Brain microvascular endothelial cell (primary cell): ENCODE data around the gene MUC20.
"Not testable (repeated sequence)": the region's sequence is repeated elsewhere in the genome, so short reads cannot be mapped to it uniquely, and the experiment has no call there.

Experiments used
- DNase-seq: peaks from one replicate; pipeline ENCODE4 v3.0.0-alpha.2; 2020
- H3K27ac ChIP-seq: fragments of 250-450 bp; sonication (Bioruptor Pico); 2 replicates; pipeline ENCODE4 v1.5.1; 2020; ENCODE audit warnings: mild to moderate bottlenecking, moderate library complexity
- H3K27me3 ChIP-seq: fragments of 250-450 bp; sonication (Bioruptor Pico); replicated peaks from 2 replicates; pipeline ENCODE4 v1.5.1; 2020; ENCODE audit warnings: mild to moderate bottlenecking
- H3K36me3 ChIP-seq: fragments of 250-450 bp; sonication (Bioruptor Pico); replicated peaks from 2 replicates; pipeline ENCODE4 v1.5.1; 2020; ENCODE audit warnings: mild to moderate bottlenecking
- H3K4me3 ChIP-seq: 2 replicates; pipeline ENCODE4 v1.5.1; 2011; ENCODE audit warnings: low read depth, mild to moderate bottlenecking, control low read depth, low read length, moderate library complexity
- in situ Hi-C: cut with HindIII; loops from 2 replicates; pipeline ENCODE4 v1.10.0; 2017; ENCODE audit warnings: low sequenced_read_pairs, low pct_ligation_motif_present
- TF ChIP-seq, protein P1 (sequence below): IDR thresholded peaks from 2 replicates; pipeline ENCODE4 v1.5.1; 2011; ENCODE audit warnings: low read depth, mild to moderate bottlenecking, moderate library complexity, low read length, control low read depth, inconsistent platforms; ENCODE audit errors: missing control alignments

Gene MUC20

DNA sequence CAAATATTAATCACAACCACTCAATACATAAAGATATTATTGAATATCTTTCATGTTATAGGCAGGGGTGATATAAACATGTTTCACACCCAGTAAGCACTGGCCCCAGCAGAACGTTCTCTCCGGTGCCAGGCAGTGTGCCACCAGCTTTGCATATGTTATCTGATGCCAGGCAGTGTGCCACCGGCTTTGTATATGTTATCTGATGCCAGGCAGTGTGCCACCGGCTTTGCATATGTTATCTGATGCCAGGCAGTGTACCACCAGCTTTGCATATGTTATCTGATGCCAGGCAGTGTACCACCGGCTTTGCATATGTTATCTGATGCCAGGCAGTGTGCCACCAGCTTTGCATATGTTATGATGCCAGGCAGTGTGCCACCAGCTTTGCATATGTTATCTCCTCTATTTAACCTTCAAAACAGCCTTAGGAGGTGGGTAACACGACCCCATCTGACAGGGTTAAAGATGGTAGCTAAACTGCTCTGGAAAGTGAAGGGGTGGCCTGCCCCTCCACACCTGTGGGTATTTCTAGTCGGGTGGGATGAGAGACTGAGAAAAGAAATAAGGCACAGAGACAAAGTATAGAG is 6.9 kb downstream of the MUC20 start:
- in situ Hi-C loops, result no loop called here
- Histone ChIP-seq H3K4me3 (no peak overlapping the region), H3K36me3 (no peaks in the 10 kb centered on the region), H3K27me3 (peaks cover 10% of the 10 kb centered on the region), H3K27ac (no peak overlapping the region)
- TF ChIP-seq, protein P1, sequence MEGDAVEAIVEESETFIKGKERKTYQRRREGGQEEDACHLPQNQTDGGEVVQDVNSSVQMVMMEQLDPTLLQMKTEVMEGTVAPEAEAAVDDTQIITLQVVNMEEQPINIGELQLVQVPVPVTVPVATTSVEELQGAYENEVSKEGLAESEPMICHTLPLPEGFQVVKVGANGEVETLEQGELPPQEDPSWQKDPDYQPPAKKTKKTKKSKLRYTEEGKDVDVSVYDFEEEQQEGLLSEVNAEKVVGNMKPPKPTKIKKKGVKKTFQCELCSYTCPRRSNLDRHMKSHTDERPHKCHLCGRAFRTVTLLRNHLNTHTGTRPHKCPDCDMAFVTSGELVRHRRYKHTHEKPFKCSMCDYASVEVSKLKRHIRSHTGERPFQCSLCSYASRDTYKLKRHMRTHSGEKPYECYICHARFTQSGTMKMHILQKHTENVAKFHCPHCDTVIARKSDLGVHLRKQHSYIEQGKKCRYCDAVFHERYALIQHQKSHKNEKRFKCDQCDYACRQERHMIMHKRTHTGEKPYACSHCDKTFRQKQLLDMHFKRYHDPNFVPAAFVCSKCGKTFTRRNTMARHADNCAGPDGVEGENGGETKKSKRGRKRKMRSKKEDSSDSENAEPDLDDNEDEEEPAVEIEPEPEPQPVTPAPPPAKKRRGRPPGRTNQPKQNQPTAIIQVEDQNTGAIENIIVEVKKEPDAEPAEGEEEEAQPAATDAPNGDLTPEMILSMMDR, result no peak
- DNase-seq, result no peak

DNA sequence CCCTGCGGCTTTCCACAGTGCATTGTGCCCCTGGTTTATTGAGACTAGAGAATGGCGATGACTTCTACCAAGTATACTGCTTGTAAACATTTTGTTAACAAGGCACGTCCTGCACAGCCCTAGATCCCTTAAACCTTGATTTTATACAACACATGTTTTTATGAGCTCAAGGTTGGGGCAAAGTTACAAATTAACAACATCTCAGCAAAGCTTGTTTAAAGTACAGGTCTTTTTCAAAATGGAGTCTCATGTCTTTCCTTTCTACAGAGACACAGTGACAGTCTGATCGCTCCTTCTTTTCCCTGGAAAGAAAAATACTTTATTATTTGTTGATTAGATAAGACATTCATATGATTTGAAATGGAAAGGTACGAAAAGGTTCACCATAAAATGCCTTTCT is 8.0 kb downstream of the MUC20 start:
- in situ Hi-C loops, H3K36me3 ChIP-seq, H3K27me3 ChIP-seq, H3K27ac ChIP-seq, DNase-seq, H3K4me3 ChIP-seq: not testable (repeated sequence)

DNA sequence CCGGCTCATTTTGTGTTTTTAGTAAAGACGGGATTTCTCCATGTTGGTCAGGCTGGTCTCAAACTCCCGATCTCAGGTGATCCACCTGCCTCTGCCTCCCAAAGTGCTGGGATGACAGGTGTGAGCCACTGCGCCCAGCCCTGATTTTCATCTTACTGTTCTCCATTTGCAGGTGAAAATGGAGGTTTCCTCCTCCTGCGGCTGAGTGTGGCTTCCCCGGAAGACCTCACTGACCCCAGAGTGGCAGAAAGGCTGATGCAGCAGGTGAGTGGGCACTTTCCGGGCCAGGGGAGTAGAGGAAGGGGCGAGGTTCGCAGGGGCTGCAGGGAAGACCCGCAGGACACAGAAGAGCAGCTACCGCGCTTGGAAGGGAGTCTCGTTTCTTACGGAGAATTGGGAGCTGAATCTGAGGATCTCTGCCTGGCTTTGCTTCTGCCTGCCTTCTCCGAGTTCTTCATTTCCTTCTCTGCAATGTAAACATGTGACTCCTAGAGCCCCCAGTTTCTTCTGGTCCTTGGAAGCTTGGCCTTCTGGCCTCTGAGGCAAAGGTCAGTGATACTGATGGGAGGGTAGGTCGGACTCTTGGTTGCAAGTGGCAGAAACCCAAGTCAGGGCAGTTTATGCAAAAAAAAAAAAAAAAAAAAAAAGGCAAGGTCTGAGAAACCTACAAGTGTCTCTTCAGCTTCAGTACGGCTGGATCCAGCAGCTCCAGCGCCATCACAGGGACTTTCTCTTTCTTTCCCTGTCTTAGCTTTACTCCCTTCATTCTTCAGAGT is 8.9 kb downstream of the MUC20 start:
- DNase-seq, result no peak
- Histone ChIP-seq H3K4me3 (no peak overlapping the region), H3K27me3 (peaks cover 10% of the 10 kb centered on the region), H3K36me3 (no peaks in the 10 kb centered on the region), H3K27ac (no peak overlapping the region)
- TF ChIP-seq, protein P1, result no peak
- in situ Hi-C loops, result no loop called here

DNA sequence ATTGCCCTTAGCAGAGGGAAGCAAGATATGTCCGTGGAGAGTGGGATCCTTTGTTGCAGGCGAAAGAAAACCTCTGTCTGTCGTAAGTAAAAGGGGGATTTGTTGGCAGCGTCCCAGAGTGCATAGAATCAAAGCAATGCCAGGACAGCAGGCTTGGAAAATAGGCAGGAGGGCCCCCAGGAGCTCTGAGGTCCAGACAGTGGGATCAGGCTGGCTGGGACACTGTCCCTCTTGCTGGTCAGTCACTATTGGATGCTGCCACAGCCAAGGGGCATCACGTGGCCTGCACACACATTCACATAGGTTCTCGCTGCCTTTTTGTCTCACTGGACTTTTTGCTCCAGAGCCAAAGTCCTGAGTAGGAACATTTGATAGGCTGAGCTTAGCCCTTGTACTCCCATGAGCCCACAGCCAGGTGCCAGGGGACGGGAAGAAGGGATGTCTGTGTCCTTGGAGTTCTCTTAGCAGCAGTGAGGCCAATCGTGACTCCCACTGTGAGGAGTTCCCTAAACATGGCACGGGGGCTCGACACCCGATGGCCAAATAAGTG is 10.7 kb downstream of the MUC20 start:
- in situ Hi-C loops, result no loop called here
- Histone ChIP-seq H3K4me3 (no peak overlapping the region), H3K27me3 (peaks cover 10% of the 10 kb centered on the region), H3K27ac (no peak overlapping the region), H3K36me3 (no peaks in the 10 kb centered on the region)
- TF ChIP-seq, protein P1, result no peak
- DNase-seq, result no peak

DNA sequence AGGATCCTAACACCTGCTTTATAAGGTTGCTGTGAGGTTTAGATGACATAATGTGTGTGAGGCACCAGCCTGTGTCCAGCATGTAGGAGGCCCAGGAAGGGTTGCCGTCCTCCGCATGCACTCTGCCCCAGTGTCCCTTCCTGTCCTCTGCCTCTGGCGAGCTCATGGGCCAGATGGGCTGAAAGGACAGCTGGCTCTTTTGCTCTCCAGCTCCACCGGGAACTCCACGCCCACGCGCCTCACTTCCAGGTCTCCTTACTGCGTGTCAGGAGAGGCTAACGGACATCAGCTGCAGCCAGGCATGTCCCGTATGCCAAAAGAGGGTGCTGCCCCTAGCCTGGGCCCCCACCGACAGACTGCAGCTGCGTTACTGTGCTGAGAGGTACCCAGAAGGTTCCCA is 12.2 kb downstream of the MUC20 start:
- in situ Hi-C loops, result no loop called here
- Histone ChIP-seq H3K36me3 (no peaks in the 10 kb centered on the region), H3K27me3 (peaks cover 10% of the 10 kb centered on the region)

More for the DNA sequence above, 12.2 kb downstream of the MUC20 start:
- no peak for DNase-seq
- Histone ChIP-seq H3K4me3 (no peak overlapping the region), H3K27ac (no peak overlapping the region)
- TF ChIP-seq, protein P1, result no peak
